Measurements from ENCODE around the gene ADPGK. TPM values are rescaled to one million over a fixed set of nuclear protein-coding genes. Genes with fewer than 3 reads are reported as not detected.

The ADPGK gene
- total RNA-seq, 4 donors from 2014 or later = 31.7 to 87.2 (median 53.4) TPM

DNA sequence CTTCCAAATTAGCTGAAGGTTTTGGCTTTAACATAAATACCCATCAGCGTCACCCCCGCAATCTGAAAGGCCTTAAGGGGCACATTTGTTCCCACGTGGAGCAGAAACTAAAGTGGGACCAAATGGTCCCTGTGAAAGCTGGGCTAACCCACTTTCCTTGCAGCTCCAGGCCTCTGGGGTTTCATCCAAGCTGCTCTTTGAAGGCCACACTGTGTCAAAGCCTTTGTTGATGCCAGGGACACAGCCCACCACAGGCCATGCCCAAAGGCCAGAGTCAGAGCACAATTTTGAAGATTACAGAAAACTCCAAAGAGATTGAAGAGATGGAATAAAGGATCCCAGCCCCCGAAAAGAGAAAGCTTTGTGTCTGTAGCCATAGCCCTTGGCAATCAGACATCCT is 2.7 kb upstream of the ADPGK start:
- intact Hi-C loops (cut with DNase I; ENCODE audit: low total_unique reads) = no loop called here

DNA sequence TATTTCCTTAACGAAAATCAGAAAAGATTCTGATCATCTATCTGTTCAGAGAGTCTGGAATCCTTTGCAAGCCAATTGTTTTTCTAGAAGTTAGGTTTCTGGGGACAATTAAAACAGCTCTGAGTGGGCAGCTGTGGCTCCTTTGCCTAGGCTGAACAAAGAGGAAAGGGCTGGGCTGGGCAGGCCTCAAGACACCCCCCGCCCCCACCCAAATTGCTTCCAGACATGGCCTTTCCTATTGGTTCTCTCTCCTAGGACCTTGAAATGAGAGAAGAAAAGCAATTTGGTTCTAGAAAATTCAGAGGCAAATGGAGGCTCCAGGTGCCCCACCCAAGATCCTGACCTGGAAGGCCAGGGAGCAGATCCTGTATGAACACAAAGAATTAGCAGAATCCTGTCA is 2.3 kb upstream of the ADPGK start:
- Histone ChIP-seq H3K4me1 (peaks cover 8 to 26% (median 22%) of the 10 kb centered on the region in 4 donors), H3K9me3 (no peaks in the 10 kb centered on the region), H3K27me3 (no peaks in the 10 kb centered on the region), H3K4me3 (no peak overlapping the region), H3K36me3 (no peaks in the 10 kb centered on the region), H3K27ac (peak overlapping the region in 2 of 4 donors; percentile 13 to 99)
- no peak for DNase-seq
- intact Hi-C loops (cut with DNase I; ENCODE audit: low total_unique reads) (no loop called here), in situ Hi-C loops (cut with MboI; ENCODE audit: low pct_ligation_motif_present in 1 of 4, low pct_unique_long_range_greater_than_20kb in 1 of 4, low sequenced_read_pairs in 3 of 4) (loop anchor here in 3 of 4 donors (25.0 kb wide), 1 partner anchor 476 kb away; no protein-coding TSS in a partner anchor)
- TF ChIP-seq POLR2A (IDR thresholded peaks at IDR 0.05) (no peak), POLR2AphosphoS5 (IDR thresholded peaks at IDR 0.05) (no peak)
- WGBS, 2 donors (ENCODE audit: low coverage in 1 of 2) = 91 to 93% methylated on average over 2 of the region's 2 CpGs

More for the DNA sequence above, 2.7 kb upstream of the ADPGK start:
- H3K4me3 ChIP-seq = no peak overlapping the region
- no peaks in the 10 kb centered on the region for H3K9me3 ChIP-seq
- DNase-seq = no peak
- 94 to 100% methylated on average over 1 to 4 of the region's 4 CpGs for WGBS, 2 donors (ENCODE audit: low coverage in 1 of 2)
- peak overlapping the region in 1 of 4 donors; percentile 99 for H3K27ac ChIP-seq
- no peaks in the 10 kb centered on the region for H3K27me3 ChIP-seq
- H3K36me3 ChIP-seq = no peaks in the 10 kb centered on the region
- TF ChIP-seq POLR2A (IDR thresholded peaks at IDR 0.05) = no peak
- TF ChIP-seq, protein P1, sequence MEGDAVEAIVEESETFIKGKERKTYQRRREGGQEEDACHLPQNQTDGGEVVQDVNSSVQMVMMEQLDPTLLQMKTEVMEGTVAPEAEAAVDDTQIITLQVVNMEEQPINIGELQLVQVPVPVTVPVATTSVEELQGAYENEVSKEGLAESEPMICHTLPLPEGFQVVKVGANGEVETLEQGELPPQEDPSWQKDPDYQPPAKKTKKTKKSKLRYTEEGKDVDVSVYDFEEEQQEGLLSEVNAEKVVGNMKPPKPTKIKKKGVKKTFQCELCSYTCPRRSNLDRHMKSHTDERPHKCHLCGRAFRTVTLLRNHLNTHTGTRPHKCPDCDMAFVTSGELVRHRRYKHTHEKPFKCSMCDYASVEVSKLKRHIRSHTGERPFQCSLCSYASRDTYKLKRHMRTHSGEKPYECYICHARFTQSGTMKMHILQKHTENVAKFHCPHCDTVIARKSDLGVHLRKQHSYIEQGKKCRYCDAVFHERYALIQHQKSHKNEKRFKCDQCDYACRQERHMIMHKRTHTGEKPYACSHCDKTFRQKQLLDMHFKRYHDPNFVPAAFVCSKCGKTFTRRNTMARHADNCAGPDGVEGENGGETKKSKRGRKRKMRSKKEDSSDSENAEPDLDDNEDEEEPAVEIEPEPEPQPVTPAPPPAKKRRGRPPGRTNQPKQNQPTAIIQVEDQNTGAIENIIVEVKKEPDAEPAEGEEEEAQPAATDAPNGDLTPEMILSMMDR (IDR thresholded peaks at IDR 0.05) = no peak
- no peak for TF ChIP-seq POLR2AphosphoS5 (IDR thresholded peaks at IDR 0.05)
- no peak for TF ChIP-seq EP300 (IDR thresholded peaks at IDR 0.05; ENCODE audit: low read depth)
- in situ Hi-C loops (cut with MboI; ENCODE audit: low pct_ligation_motif_present in 1 of 4, low pct_unique_long_range_greater_than_20kb in 1 of 4, low sequenced_read_pairs in 3 of 4) = loop anchor here in 3 of 4 donors (25.0 kb wide), 1 partner anchor 476 kb away; no protein-coding TSS in a partner anchor
- peaks cover 8 to 22% (median 22%) of the 10 kb centered on the region in 4 donors for H3K4me1 ChIP-seq

DNA sequence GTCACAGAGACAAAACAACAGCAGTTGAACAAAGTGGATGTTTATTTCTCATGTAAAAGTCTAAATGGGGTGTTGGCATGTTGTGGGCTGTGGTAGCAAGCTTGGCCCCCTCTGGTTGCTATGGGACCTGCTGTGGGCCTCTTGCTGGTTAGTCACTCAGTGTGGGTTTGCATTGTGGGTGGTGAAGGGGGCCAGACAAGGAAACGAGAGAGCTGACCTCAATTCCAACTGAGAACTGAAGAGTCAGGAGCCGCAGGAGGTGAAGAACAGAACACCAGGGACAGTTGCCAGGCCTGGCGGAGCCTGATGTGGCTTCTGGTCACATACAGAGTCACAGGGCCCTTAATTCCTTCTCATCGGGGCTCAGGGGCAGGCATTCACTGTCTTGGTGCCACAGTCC is 1.9 kb upstream of the ADPGK start:
- in situ Hi-C loops (cut with MboI; ENCODE audit: low pct_ligation_motif_present in 1 of 4, low pct_unique_long_range_greater_than_20kb in 1 of 4, low sequenced_read_pairs in 3 of 4) (loop anchor here in 3 of 4 donors (25.0 kb wide), 1 partner anchor 477 kb away; no protein-coding TSS in a partner anchor), intact Hi-C loops (cut with DNase I; ENCODE audit: low total_unique reads) (no loop called here)
- Histone ChIP-seq H3K4me1 (peaks cover 8 to 30% (median 22%) of the 10 kb centered on the region in 4 donors), H3K27ac (peak overlapping the region in 3 of 4 donors; percentile 95 to 99 (median 97)), H3K9me3 (no peaks in the 10 kb centered on the region), H3K27me3 (no peaks in the 10 kb centered on the region), H3K36me3 (no peaks in the 10 kb centered on the region), H3K4me3 (no peak overlapping the region)
- peak; percentile 14 for DNase-seq
- WGBS, 2 donors (ENCODE audit: low coverage in 1 of 2) = 64 to 83% methylated on average over 1 to 4 of the region's 4 CpGs
- TF ChIP-seq EP300 (IDR thresholded peaks at IDR 0.05; ENCODE audit: low read depth) (no peak), POLR2AphosphoS5 (IDR thresholded peaks at IDR 0.05) (no peak), POLR2A (IDR thresholded peaks at IDR 0.05) (no peak)
- TF ChIP-seq, protein P1 (IDR thresholded peaks at IDR 0.05) = no peak

DNA sequence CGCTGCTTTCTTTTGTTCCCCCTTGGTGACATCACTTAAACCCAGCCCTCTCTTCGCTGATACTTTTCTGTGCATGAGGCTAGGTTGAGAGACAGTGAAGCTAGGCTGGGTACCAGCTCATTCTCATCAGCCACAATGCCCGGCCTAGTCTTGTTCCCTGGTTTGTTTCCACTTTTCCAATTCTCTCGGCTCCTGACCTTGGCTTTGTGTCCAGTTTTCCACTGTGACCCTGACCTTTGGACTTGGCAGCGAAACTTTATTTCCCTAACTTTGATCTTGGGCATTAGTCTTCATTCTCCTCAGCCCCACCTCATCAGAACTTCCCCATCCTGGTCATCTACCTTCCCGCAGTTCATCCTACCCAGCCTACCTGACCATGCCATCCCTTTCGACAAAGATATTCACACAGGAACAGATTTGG is 908 bp upstream of the ADPGK start:
- no peak for DNase-seq
- Histone ChIP-seq H3K9me3 (no peaks in the 10 kb centered on the region), H3K36me3 (no peaks in the 10 kb centered on the region), H3K27me3 (no peaks in the 10 kb centered on the region), H3K4me1 (peaks cover 8 to 31% (median 22%) of the 10 kb centered on the region in 4 donors), H3K4me3 (peak overlapping the region; percentile 93 to 98 (median 98)), H3K27ac (peak overlapping the region; percentile 95 to 99 (median 96))
- WGBS, 2 donors (ENCODE audit: low coverage in 1 of 2) = 41 to 45% methylated on average over 6 to 7 of the region's 7 CpGs
- in situ Hi-C loops (cut with MboI; ENCODE audit: low pct_ligation_motif_present in 1 of 4, low pct_unique_long_range_greater_than_20kb in 1 of 4, low sequenced_read_pairs in 3 of 4) = loop anchor here in 3 of 4 donors (25.0 kb wide), 1 partner anchor 478 kb away; no protein-coding TSS in a partner anchor
- TF ChIP-seq POLR2AphosphoS5 (IDR thresholded peaks at IDR 0.05) = no peak
- TF ChIP-seq POLR2A (IDR thresholded peaks at IDR 0.05) = no peak
- TF ChIP-seq, protein P1 (IDR thresholded peaks at IDR 0.05) = no peak
- no peak for TF ChIP-seq EP300 (IDR thresholded peaks at IDR 0.05; ENCODE audit: low read depth)
- intact Hi-C loops (cut with DNase I; ENCODE audit: low total_unique reads) = loop anchor here (5.0 kb wide), 1 partner anchor 268 kb away; the partner anchor contains the start of gene NEO1

Measured in transverse colon (tissue), 4 donors.